Cerebellar nuclear complex (tissue), 1 donor: ENCODE measurements around the gene EYS.
"Not testable (repeated sequence)": the region's sequence is repeated elsewhere in the genome, so short reads cannot be mapped to it uniquely, and the experiment has no call there.

Source experiments
- DNase-seq, 2 experiments: peaks; one replicate each; lab custom pipeline; 2025; lab: John Stamatoyannopoulos, UW

EYS gene

GRCh38 chr6:64301307-64302236 lies 1405.5 kb downstream of the EYS start:
- DNase-seq: no peak

GRCh38 chr6:64299176-64299575 lies 1407.8 kb downstream of the EYS start:
- DNase-seq: no peak

GRCh38 chr6:64294034-64294433 lies 1413.0 kb downstream of the EYS start:
- no peak for DNase-seq

GRCh38 chr6:64293298-64293697 lies 1413.7 kb downstream of the EYS start:
- no peak for DNase-seq

GRCh38 chr6:64290867-64291266 lies 1416.2 kb downstream of the EYS start:
- DNase-seq: no peak

GRCh38 chr6:64289931-64290330 lies 1417.1 kb downstream of the EYS start:
- DNase-seq: no peak

GRCh38 chr6:64288351-64288750 lies 1418.7 kb downstream of the EYS start:
- DNase-seq: no peak

- no peak for DNase-seq
Observed at GRCh38 chr6:64281167-64281566, 1425.9 kb downstream of the EYS start.

- no peak for DNase-seq
Observed at GRCh38 chr6:64280569-64280968, 1426.5 kb downstream of the EYS start.

- DNase-seq: no peak
Observed at GRCh38 chr6:64270083-64270482, 1436.9 kb downstream of the EYS start.

GRCh38 chr6:64266351-64266821 lies 1440.6 kb downstream of the EYS start:
- no peak for DNase-seq

GRCh38 chr6:64263778-64264177 lies 1443.2 kb downstream of the EYS start:
- no peak for DNase-seq

- DNase-seq: no peak
Observed at GRCh38 chr6:64259372-64259771, 1447.7 kb downstream of the EYS start.

GRCh38 chr6:64258752-64259151 lies 1448.3 kb downstream of the EYS start:
- DNase-seq: no peak

- DNase-seq: no peak
Observed at GRCh38 chr6:64258302-64258701, 1448.7 kb downstream of the EYS start.

GRCh38 chr6:64257586-64257985 lies 1449.4 kb downstream of the EYS start:
- DNase-seq: no peak

GRCh38 chr6:64256483-64256882 lies 1450.5 kb downstream of the EYS start:
- DNase-seq: no peak

GRCh38 chr6:64255000-64255399 lies 1452.0 kb downstream of the EYS start:
- DNase-seq: no peak

- DNase-seq: no peak
Observed at GRCh38 chr6:64254558-64254957, 1452.5 kb downstream of the EYS start.

- no peak for DNase-seq
Observed at GRCh38 chr6:64252256-64252655, 1454.8 kb downstream of the EYS start.

- DNase-seq: no peak
Observed at GRCh38 chr6:64250126-64250525, 1456.9 kb downstream of the EYS start.

- no peak for DNase-seq
Observed at GRCh38 chr6:64249115-64249514, 1457.9 kb downstream of the EYS start.

- DNase-seq: no peak
Observed at GRCh38 chr6:64243618-64244017, 1463.4 kb downstream of the EYS start.

GRCh38 chr6:64238908-64239307 lies 1468.1 kb downstream of the EYS start:
- DNase-seq: not testable (repeated sequence)
